ENCODE data around the gene TMEM132D. TPM values are rescaled to one million over a fixed set of nuclear protein-coding genes. Genes with fewer than 3 reads are reported as not detected.

The TMEM132D gene
- total and polyA plus RNA-seq, 4 donors, result 0.01 to 0.14 (median 0.08) TPM

DNA sequence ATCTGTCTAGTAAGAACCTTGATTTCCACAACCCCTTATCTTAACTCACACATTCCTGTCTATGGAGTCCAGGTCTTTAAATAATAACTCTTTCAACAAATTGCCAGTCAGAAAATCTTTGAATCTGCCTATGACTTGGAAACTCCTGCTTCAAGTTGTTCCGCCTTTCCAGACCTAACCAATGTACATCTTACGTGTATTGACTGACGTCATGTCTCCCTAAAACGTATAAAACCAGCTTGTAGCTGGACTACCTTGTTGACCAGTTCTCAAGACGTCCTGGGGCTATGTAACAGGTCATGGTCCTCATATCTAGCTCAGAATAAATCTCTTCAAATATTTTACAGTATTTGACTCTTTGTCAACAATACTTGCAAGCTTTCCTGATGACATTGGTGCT lies 337.0 kb downstream of the TMEM132D start:
- Histone ChIP-seq H3K27ac (ENCODE audit: low read depth in 1 of 2, low read length in 2 of 2) (no peak overlapping the region), H3K36me3 (ENCODE audit: control insufficient read depth in 4 of 4, insufficient read depth in 3 of 4, low read depth in 1 of 4, low read length in 3 of 4) (no peaks in the 10 kb centered on the region), H3K4me3 (ENCODE audit: low read depth in 1 of 3, low read length in 3 of 3) (no peak overlapping the region), H3K9me3 (ENCODE audit: control insufficient read depth in 4 of 4, low read length in 3 of 4) (no peaks in the 10 kb centered on the region), H3K4me1 (ENCODE audit: control insufficient read depth in 4 of 4, insufficient read depth in 4 of 4, low read length in 3 of 4) (no peaks in the 10 kb centered on the region), H3K9ac (ENCODE audit: low read depth in 1 of 2, low read length in 2 of 2) (no peak overlapping the region), H3K27me3 (ENCODE audit: control insufficient read depth in 4 of 4, insufficient read depth in 4 of 4, low read length in 3 of 4) (no peaks in the 10 kb centered on the region)
- DNase-seq (ENCODE audit: low spot score), result no peak
- WGBS, result 69% methylated on average over 5 of the region's 5 CpGs
- TF ChIP-seq FOXA2 (IDR thresholded peaks at IDR 0.05) (no peak), TAF1 (conservative IDR thresholded peaks at IDR 0.05) (no peak), EGR1 (IDR thresholded peaks at IDR 0.05; ENCODE audit: low read depth in 2 of 2) (no peak), RAD21 (IDR thresholded peaks at IDR 0.05) (no peak), SP1 (IDR thresholded peaks at IDR 0.05) (no peak), RXRA (IDR thresholded peaks at IDR 0.05) (no peak), HNF4G (IDR thresholded peaks at IDR 0.05) (no peak), MAX (IDR thresholded peaks at IDR 0.05) (no peak), FOXA1 (IDR thresholded peaks at IDR 0.05) (no peak), NR2F2 (IDR thresholded peaks at IDR 0.05) (no peak), JUND (IDR thresholded peaks at IDR 0.05) (no peak), HNF4A (conservative IDR thresholded peaks at IDR 0.05) (no peak), GABPA (IDR thresholded peaks at IDR 0.05 in 1 of 2, conservative IDR thresholded peaks at IDR 0.05 in 1 of 2) (no peak), ZBTB33 (IDR thresholded peaks at IDR 0.05) (no peak), YY1 (IDR thresholded peaks at IDR 0.05) (no peak)
- TF ChIP-seq, protein P1, sequence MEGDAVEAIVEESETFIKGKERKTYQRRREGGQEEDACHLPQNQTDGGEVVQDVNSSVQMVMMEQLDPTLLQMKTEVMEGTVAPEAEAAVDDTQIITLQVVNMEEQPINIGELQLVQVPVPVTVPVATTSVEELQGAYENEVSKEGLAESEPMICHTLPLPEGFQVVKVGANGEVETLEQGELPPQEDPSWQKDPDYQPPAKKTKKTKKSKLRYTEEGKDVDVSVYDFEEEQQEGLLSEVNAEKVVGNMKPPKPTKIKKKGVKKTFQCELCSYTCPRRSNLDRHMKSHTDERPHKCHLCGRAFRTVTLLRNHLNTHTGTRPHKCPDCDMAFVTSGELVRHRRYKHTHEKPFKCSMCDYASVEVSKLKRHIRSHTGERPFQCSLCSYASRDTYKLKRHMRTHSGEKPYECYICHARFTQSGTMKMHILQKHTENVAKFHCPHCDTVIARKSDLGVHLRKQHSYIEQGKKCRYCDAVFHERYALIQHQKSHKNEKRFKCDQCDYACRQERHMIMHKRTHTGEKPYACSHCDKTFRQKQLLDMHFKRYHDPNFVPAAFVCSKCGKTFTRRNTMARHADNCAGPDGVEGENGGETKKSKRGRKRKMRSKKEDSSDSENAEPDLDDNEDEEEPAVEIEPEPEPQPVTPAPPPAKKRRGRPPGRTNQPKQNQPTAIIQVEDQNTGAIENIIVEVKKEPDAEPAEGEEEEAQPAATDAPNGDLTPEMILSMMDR (IDR thresholded peaks at IDR 0.05; ENCODE audit: low read depth, low read length, missing input control), result no peak
- TF ChIP-seq, protein P2, sequence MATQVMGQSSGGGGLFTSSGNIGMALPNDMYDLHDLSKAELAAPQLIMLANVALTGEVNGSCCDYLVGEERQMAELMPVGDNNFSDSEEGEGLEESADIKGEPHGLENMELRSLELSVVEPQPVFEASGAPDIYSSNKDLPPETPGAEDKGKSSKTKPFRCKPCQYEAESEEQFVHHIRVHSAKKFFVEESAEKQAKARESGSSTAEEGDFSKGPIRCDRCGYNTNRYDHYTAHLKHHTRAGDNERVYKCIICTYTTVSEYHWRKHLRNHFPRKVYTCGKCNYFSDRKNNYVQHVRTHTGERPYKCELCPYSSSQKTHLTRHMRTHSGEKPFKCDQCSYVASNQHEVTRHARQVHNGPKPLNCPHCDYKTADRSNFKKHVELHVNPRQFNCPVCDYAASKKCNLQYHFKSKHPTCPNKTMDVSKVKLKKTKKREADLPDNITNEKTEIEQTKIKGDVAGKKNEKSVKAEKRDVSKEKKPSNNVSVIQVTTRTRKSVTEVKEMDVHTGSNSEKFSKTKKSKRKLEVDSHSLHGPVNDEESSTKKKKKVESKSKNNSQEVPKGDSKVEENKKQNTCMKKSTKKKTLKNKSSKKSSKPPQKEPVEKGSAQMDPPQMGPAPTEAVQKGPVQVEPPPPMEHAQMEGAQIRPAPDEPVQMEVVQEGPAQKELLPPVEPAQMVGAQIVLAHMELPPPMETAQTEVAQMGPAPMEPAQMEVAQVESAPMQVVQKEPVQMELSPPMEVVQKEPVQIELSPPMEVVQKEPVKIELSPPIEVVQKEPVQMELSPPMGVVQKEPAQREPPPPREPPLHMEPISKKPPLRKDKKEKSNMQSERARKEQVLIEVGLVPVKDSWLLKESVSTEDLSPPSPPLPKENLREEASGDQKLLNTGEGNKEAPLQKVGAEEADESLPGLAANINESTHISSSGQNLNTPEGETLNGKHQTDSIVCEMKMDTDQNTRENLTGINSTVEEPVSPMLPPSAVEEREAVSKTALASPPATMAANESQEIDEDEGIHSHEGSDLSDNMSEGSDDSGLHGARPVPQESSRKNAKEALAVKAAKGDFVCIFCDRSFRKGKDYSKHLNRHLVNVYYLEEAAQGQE (IDR thresholded peaks at IDR 0.05), result no peak
- TF ChIP-seq, protein P3, sequence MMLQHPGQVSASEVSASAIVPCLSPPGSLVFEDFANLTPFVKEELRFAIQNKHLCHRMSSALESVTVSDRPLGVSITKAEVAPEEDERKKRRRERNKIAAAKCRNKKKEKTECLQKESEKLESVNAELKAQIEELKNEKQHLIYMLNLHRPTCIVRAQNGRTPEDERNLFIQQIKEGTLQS (IDR thresholded peaks at IDR 0.05), result no peak

Measured in liver (tissue), 9 donors.